K562 (cell line): Measurements from ENCODE around the gene CCAR1. TPM values are rescaled to one million over a fixed set of nuclear protein-coding genes. Genes with fewer than 3 reads are reported as not detected.

Experiments used
- CCAR2 ChIP-seq: fragments of 200-400 bp; formaldehyde crosslinking; IDR thresholded peaks from 2 replicates; pipeline ENCODE4 v1.6.1; 2017; ENCODE audit warnings: mild to moderate bottlenecking, low read depth, low read length
- DACH1 ChIP-seq: fragments of 450-650 bp; IDR thresholded peaks from 2 replicates; pipeline ENCODE4 v1.6.1; 2018; ENCODE audit not compliant: partially characterized antibody
- ETS2 ChIP-seq: IDR thresholded peaks from 2 replicates; pipeline ENCODE4 v1.6.1; 2016; ENCODE audit warnings: borderline replicate concordance, missing genetic modification characterization, mild to moderate bottlenecking, moderate library complexity, missing compliant biosample characterization; ENCODE audit not compliant: poor library complexity, severe bottlenecking
- FOXK1 ChIP-seq: sonication (generic); formaldehyde crosslinking; IDR thresholded peaks from 2 replicates; pipeline ENCODE4 v1.8.0; 2022; ENCODE audit warnings: missing genetic modification reagents, mild to moderate bottlenecking, borderline replicate concordance
- HES1 ChIP-seq: fragments of 450-650 bp; IDR thresholded peaks from 2 replicates; pipeline ENCODE4 v1.6.1; 2016; ENCODE audit warnings: low read depth, mild to moderate bottlenecking, moderate library complexity
- HEY1 ChIP-seq: fragments of 250-450 bp; sonication (Bioruptor Pico); IDR thresholded peaks from 2 replicates; pipeline ENCODE4 v1.5.0; 2020; ENCODE audit warnings: mild to moderate bottlenecking, moderate library complexity, borderline replicate concordance
- MTA1 ChIP-seq: fragments of 450-650 bp; IDR thresholded peaks from 2 replicates; pipeline ENCODE4 v1.6.1; 2017; ENCODE audit warnings: borderline replicate concordance
- NFE2L1 ChIP-seq: fragments of 450-650 bp; IDR thresholded peaks from 2 replicates; pipeline ENCODE4 v1.6.1; 2016; ENCODE audit warnings: missing genetic modification characterization, low read depth, mild to moderate bottlenecking, missing compliant biosample characterization, moderate library complexity, borderline replicate concordance
- PHB2 ChIP-seq: fragments of 450-650 bp; IDR thresholded peaks from 2 replicates; pipeline ENCODE4 v1.6.1; 2017; ENCODE audit warnings: low read depth
- RB1 ChIP-seq: fragments of 450-650 bp; IDR thresholded peaks from 2 replicates; pipeline ENCODE4 v1.6.1; 2017; ENCODE audit warnings: low read depth, mild to moderate bottlenecking
- RUNX1 ChIP-seq: sonication (generic); IDR thresholded peaks from 2 replicates; pipeline ENCODE4 v1.6.1; 2016; ENCODE audit warnings: antibody characterized with exemption, low read depth
- SMAD1 ChIP-seq: fragments of 150-350 bp; IDR thresholded peaks from 2 replicates; pipeline ENCODE4 v1.6.1; 2014; ENCODE audit warnings: low read length, low read depth; ENCODE audit not compliant: partially characterized antibody
- TAL1 ChIP-seq: fragments of 450-650 bp; IDR thresholded peaks from 2 replicates; pipeline ENCODE4 v1.6.1; 2016; ENCODE audit warnings: mild to moderate bottlenecking
- TCFL5 ChIP-seq: fragments of 250-450 bp; sonication (Bioruptor Pico); conservative IDR thresholded peaks from 2 replicates; pipeline ENCODE4 v1.6.1; 2021; ENCODE audit warnings: mild to moderate bottlenecking, moderate library complexity, matching md5 sums
- ZBTB34 ChIP-seq: fragments of 250-450 bp; sonication (Bioruptor Pico); IDR thresholded peaks from 2 replicates; pipeline ENCODE4 v1.8.0; 2021; ENCODE audit warnings: mild to moderate bottlenecking, moderate library complexity
- ZNF184 ChIP-seq: sonication (generic); formaldehyde crosslinking; IDR thresholded peaks from 2 replicates; pipeline ENCODE4 v1.5.0; 2020; ENCODE audit warnings: missing genetic modification reagents
- ZNF3 ChIP-seq: fragments of 250-450 bp; sonication (Bioruptor Pico); IDR thresholded peaks from 2 replicates; pipeline ENCODE4 v1.5.0; 2021; ENCODE audit warnings: mild to moderate bottlenecking, moderate library complexity
- ZNF316 ChIP-seq: fragments of 450-650 bp; IDR thresholded peaks from 2 replicates; pipeline ENCODE4 v1.6.1; 2016
- ZNF347 ChIP-seq: fragments of 450-650 bp; formaldehyde crosslinking; IDR thresholded peaks from 2 replicates; pipeline ENCODE4 v1.4.0; 2020; ENCODE audit warnings: low read depth, mild to moderate bottlenecking, moderate library complexity
- ZNF696 ChIP-seq: fragments of 250-450 bp; sonication (Bioruptor Pico); conservative IDR thresholded peaks from 2 replicates; pipeline ENCODE4 v1.4.0; 2020; ENCODE audit warnings: mild to moderate bottlenecking, moderate library complexity
- polyA plus RNA-seq, 8 experiments: library from polyadenylated mRNA; depleted of rRNA in 4 of 8; stranded (reverse) in 5 of 8; unstranded in 3 of 8; fragments of >200 nt; fragmentation: Nextera tagmentation in 2 of 8; fragmentation: Illumina TruSeq in 1 of 8; extraction: Ambion mirVana in 2 of 8; extraction: Trizol in 1 of 8; gene quantifications; 2 replicates each; pipeline versions ENCODE4 v1.2.1 to v1.2.3, GENCODE V29; 2011 to 2014; ENCODE audit warnings: inconsistent platforms in 1 of 8, missing spikeins in 1 of 8
- total RNA-seq, 7 experiments: library from RNA; depleted of rRNA in 6 of 7; stranded (reverse); fragments of >200 nt in 6 of 7; fragmentation: Illumina TruSeq in 2 of 7; extraction: Trizol in 2 of 7; gene quantifications; 2 replicates each; pipeline versions ENCODE4 v1.2.1 to v1.2.3, GENCODE V29; 2011 to 2021; ENCODE audit warnings: low replicate concordance in 1 of 7
- TF ChIP-seq, protein P1 (sequence below): sonication (generic); formaldehyde crosslinking; IDR thresholded peaks from 2 replicates; pipeline ENCODE4 v1.8.0; 2022; ENCODE audit warnings: missing genetic modification reagents, mild to moderate bottlenecking, borderline replicate concordance
- TF ChIP-seq, protein P2 (sequence below), 2 experiments: IDR thresholded peaks; 2 replicates each; pipeline ENCODE4 v1.6.1; 2011; ENCODE audit warnings: borderline replicate concordance in 1 of 2, control low read depth in 1 of 2, low read depth in 1 of 2, low read length in 1 of 2, mild to moderate bottlenecking in 1 of 2, mixed read lengths in 1 of 2, moderate library complexity in 1 of 2; ENCODE audit not compliant: insufficient read depth in 1 of 2, insufficient read length in 1 of 2, poor library complexity in 1 of 2, severe bottlenecking in 1 of 2; ENCODE audit errors: extremely low read depth in 1 of 2

The CCAR1 gene
- total and polyA plus RNA-seq, 9 of the 15 experiments (the other 6 are each of a cell fraction or from before 2014, with no cell fraction given): 44.8 to 173 (median 111) TPM

- TF ChIP-seq HEY1: no peak
- TF ChIP-seq RUNX1: no peak
- TF ChIP-seq CCAR2: no peak
- TF ChIP-seq FOXK1 (CRISPR knock-in tag): peak; percentile 59; the same call in 1 of the 2 replicates
- no peak; the same call in 1 of the 2 replicates for TF ChIP-seq ZNF316
- no peak for TF ChIP-seq ZBTB34 (CRISPR knock-in tag)
- TF ChIP-seq MTA1: peak; percentile 97
- TF ChIP-seq HES1: 0 out of 2 replicates have a peak, but pooled peaks have one; percentile 65
- no peak for TF ChIP-seq ETS2 (tag)
- no peak for TF ChIP-seq PHB2
- TF ChIP-seq, protein P1, sequence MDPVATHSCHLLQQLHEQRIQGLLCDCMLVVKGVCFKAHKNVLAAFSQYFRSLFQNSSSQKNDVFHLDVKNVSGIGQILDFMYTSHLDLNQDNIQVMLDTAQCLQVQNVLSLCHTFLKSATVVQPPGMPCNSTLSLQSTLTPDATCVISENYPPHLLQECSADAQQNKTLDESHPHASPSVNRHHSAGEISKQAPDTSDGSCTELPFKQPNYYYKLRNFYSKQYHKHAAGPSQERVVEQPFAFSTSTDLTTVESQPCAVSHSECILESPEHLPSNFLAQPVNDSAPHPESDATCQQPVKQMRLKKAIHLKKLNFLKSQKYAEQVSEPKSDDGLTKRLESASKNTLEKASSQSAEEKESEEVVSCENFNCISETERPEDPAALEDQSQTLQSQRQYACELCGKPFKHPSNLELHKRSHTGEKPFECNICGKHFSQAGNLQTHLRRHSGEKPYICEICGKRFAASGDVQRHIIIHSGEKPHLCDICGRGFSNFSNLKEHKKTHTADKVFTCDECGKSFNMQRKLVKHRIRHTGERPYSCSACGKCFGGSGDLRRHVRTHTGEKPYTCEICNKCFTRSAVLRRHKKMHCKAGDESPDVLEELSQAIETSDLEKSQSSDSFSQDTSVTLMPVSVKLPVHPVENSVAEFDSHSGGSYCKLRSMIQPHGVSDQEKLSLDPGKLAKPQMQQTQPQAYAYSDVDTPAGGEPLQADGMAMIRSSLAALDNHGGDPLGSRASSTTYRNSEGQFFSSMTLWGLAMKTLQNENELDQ: no peak; the same call in 1 of the 2 replicates
- TF ChIP-seq ZNF347: no peak
- TF ChIP-seq, protein P2, sequence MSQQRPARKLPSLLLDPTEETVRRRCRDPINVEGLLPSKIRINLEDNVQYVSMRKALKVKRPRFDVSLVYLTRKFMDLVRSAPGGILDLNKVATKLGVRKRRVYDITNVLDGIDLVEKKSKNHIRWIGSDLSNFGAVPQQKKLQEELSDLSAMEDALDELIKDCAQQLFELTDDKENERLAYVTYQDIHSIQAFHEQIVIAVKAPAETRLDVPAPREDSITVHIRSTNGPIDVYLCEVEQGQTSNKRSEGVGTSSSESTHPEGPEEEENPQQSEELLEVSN (IDR thresholded peaks at IDR 0.05; ENCODE audit: borderline replicate concordance in 1 of 2, extremely low read depth in 1 of 2, insufficient read depth in 1 of 2, insufficient read length in 1 of 2, low read depth in 1 of 2, low read length in 1 of 2, poor library complexity in 1 of 2, severe bottlenecking in 1 of 2): peak; percentile 93 to 95
- no peak for TF ChIP-seq NFE2L1 (tag)
- TF ChIP-seq TAL1: no peak
- TF ChIP-seq RB1: peak; percentile 77
- no peak for TF ChIP-seq ZNF184
- TF ChIP-seq ZNF3 (CRISPR knock-in tag): no peak
- no peak for TF ChIP-seq ZNF696
- no peak for TF ChIP-seq DACH1
- peak; percentile 76 for TF ChIP-seq SMAD1
- TF ChIP-seq TCFL5 (CRISPR knock-in tag): no peak
Measured at GRCh38 chr10:68720793-68721672, at the start of gene CCAR1 (continued).
